Measurements from ENCODE around the gene C1GALT1C1L.
"Not testable (repeated sequence)": the region's sequence is repeated elsewhere in the genome, so short reads cannot be mapped to it uniquely, and the experiment has no call there.

The C1GALT1C1L gene

GRCh38 chr2:43676322-43677050 is at the start of gene C1GALT1C1L:
C1GALT1C1L (minus strand) TSS chr2:43676429; CDS start chr2:43676322, 107 bp downstream.
- DNase-seq = no peak

GRCh38 chr2:43725711-43726246 is 49.5 kb upstream of the C1GALT1C1L start:
- no peak for DNase-seq

- DNase-seq = no peak
Measured at GRCh38 chr2:43724728-43725526, 48.7 kb upstream of the C1GALT1C1L start.

- no peak for DNase-seq
Measured at GRCh38 chr2:43718530-43719124, 42.4 kb upstream of the C1GALT1C1L start.

GRCh38 chr2:43717322-43717721 is 41.1 kb upstream of the C1GALT1C1L start:
- no peak for DNase-seq

- DNase-seq = no peak
Measured at GRCh38 chr2:43715300-43716098, 39.3 kb upstream of the C1GALT1C1L start.

- DNase-seq = no peak
Measured at GRCh38 chr2:43714164-43714563, 37.9 kb upstream of the C1GALT1C1L start.

- DNase-seq = no peak
Measured at GRCh38 chr2:43710866-43711265, 34.6 kb upstream of the C1GALT1C1L start.

- no peak for DNase-seq
Measured at GRCh38 chr2:43708891-43709290, 32.7 kb upstream of the C1GALT1C1L start.

GRCh38 chr2:43708178-43708577 is 31.9 kb upstream of the C1GALT1C1L start:
- DNase-seq = no peak

- DNase-seq = no peak
Measured at GRCh38 chr2:43707255-43708015, 31.2 kb upstream of the C1GALT1C1L start.

- DNase-seq = no peak
Measured at GRCh38 chr2:43701111-43701510, 24.9 kb upstream of the C1GALT1C1L start.

- no peak for DNase-seq
Measured at GRCh38 chr2:43699761-43700160, 23.5 kb upstream of the C1GALT1C1L start.

GRCh38 chr2:43698140-43698539 is 21.9 kb upstream of the C1GALT1C1L start:
- DNase-seq = not testable (repeated sequence)

- DNase-seq = no peak
Measured at GRCh38 chr2:43692428-43692994, 16.3 kb upstream of the C1GALT1C1L start.

GRCh38 chr2:43689999-43690398 is 13.8 kb upstream of the C1GALT1C1L start:
- no peak for DNase-seq

- DNase-seq = no peak
Measured at GRCh38 chr2:43685357-43685756, 9.1 kb upstream of the C1GALT1C1L start.

GRCh38 chr2:43677783-43678182 is 1.6 kb upstream of the C1GALT1C1L start:
- DNase-seq = not testable (repeated sequence)

- DNase-seq = no peak
Measured at GRCh38 chr2:43675646-43676321, 445 bp downstream of the C1GALT1C1L start.

GRCh38 chr2:43657241-43657640 is 19.0 kb downstream of the C1GALT1C1L start:
- no peak for DNase-seq

GRCh38 chr2:43653506-43653905 is 22.7 kb downstream of the C1GALT1C1L start:
- no peak for DNase-seq
